Measurements from ENCODE around the gene DBN1. TPM values are rescaled to one million over a fixed set of nuclear protein-coding genes. Genes with fewer than 3 reads are reported as not detected.

Gene DBN1
- total RNA-seq, 4 donors from 2014 or later = 30.6 to 107 (median 82.7) TPM

DNA sequence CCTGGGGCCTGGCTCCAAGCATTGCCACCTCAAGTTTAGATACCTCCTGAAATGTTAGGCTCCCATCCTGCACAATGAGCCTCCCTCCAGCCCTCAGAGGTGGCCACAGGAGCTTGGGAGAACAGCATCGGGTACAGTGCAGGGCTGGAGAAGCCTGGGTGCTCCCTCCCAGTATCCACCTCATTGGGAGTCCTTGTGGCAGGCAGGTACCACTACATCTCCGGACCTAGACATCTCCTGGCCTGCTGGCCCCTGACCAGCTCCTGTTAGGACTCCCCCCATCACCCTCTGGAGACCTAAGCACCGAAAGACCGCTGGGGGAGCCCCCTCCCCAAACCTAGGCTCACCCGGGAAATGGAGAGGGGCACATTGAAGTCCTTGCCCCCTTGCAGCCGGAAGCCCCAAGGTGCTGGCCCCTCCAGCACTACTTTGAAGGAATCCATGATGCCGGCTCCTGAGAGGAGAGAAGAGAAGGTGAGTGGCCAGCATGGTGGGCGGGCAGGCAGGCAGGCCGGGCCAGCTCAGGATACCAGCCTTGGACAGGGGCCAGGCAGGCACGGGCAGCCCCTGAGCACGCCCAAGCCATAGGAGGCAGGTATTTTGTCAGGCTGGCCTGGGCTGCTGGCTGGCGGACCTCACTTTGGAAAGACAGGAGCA lies 22.8 kb upstream of the DBN1 start:
- Histone ChIP-seq H3K4me3 (peak overlapping the region; percentile 64 to 74), H3K9me3 (no peaks in the 10 kb centered on the region), H3K4me1 (peaks cover 17 to 44% of the 10 kb centered on the region in 2 donors), H3K27me3 (no peaks in the 10 kb centered on the region), H3K36me3 (no peaks in the 10 kb centered on the region), H3K27ac (peak overlapping the region; percentile 97 to 98)
- no peak for TF ChIP-seq POLR2A (IDR thresholded peaks at IDR 0.05)
- TF ChIP-seq, protein P1, sequence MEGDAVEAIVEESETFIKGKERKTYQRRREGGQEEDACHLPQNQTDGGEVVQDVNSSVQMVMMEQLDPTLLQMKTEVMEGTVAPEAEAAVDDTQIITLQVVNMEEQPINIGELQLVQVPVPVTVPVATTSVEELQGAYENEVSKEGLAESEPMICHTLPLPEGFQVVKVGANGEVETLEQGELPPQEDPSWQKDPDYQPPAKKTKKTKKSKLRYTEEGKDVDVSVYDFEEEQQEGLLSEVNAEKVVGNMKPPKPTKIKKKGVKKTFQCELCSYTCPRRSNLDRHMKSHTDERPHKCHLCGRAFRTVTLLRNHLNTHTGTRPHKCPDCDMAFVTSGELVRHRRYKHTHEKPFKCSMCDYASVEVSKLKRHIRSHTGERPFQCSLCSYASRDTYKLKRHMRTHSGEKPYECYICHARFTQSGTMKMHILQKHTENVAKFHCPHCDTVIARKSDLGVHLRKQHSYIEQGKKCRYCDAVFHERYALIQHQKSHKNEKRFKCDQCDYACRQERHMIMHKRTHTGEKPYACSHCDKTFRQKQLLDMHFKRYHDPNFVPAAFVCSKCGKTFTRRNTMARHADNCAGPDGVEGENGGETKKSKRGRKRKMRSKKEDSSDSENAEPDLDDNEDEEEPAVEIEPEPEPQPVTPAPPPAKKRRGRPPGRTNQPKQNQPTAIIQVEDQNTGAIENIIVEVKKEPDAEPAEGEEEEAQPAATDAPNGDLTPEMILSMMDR (IDR thresholded peaks at IDR 0.05) = peak in 2 of 4 experiments; percentile 23 to 36
- intact Hi-C loops (cut with DNase I; ENCODE audit: low total_unique reads) = no loop called here
- DNase-seq = peak; percentile 50 to 63

DNA sequence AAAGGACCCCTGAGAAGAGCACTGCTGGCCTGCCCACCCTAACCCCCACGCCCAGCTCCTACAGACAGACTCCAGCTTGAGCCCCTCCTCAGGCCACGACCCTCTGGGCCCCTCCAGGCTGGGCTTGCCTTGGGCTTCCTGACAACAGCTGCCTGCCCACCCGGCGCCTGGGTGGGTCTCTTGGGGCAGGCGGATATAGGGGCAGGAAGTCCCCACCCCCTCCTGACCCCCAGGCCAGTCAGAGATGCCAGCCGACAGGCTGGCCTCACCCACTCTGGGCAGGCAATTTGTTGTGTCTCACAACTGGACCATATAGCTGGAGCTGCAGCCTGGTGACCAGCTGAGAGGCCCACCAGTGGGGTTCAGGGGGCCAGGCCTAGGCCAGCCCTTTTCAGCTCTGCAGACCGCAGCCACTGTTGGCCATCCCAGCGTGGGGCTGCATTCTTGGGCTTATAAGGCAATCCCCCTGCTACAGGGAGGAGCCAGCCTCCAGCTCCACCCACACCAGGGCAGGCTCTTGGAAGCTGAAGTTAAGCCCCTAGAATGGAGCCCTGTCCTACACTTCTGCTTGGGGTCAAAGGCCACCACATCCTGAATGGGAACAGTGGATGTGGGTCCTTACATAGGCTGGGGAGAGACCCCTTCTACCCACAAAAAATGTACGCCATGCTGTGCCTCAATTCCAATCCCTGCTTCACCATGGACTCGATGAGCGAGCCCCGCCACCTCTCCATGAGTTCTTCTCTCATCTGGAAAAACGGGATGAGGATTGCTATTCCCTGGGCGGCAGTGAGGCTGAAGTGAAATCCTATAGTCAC lies 22.0 kb upstream of the DBN1 start:
- intact Hi-C loops (cut with DNase I; ENCODE audit: low total_unique reads) = no loop called here
- H3K4me3 ChIP-seq = peak overlapping the region; percentile 64 to 74
- H3K27ac ChIP-seq = peak overlapping the region; percentile 97 to 98
- H3K9me3 ChIP-seq = no peaks in the 10 kb centered on the region
- peaks cover 17 to 44% of the 10 kb centered on the region in 2 donors for H3K4me1 ChIP-seq
- no peaks in the 10 kb centered on the region for H3K27me3 ChIP-seq
- TF ChIP-seq, protein P1 (IDR thresholded peaks at IDR 0.05) = no peak
- TF ChIP-seq POLR2A (IDR thresholded peaks at IDR 0.05) = peak; percentile 59 to 67
- DNase-seq = peak; percentile 85 to 91
- no peaks in the 10 kb centered on the region for H3K36me3 ChIP-seq

DNA sequence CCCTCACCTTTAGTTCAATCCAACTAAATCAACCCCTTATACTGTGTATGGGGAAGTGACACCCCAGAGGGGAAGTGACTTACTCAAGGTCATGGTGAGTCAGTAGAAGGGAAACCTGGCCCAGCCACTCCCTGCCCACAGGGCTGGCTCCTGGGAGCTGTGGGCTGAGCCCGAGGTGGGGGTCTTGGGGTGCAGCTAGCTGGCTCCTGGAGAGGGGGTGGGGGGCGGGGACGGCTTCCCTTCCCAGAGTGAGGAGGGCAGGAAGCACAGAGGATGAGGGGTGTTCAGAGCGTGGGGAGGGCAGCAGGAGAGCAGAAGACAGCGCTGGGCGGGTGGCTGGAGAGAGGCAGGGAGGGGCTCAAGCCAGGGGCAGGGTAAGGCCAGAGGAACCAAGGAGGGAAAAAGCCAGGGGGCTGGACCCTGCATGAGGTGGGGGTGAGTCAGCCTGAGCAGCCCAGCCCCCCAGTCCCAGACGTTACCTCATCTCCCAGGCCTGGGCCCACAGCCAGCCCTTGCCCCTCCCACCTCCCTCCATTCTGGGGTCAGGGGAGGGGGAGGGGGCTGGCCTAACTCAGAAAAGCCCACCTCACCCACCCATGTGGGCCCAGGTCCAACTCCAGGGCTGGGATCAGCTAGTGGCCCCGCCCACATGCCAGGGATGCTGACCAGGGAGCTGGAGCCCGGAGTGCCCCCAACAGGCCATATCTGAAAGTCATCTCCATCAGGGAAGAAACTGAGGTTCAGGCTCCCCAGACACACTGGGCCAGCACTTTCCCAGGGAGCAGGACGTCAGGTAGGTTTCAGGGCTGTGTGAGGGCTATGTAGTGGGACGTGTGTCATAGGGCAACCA lies 21.1 kb upstream of the DBN1 start:
- Histone ChIP-seq H3K9me3 (no peaks in the 10 kb centered on the region), H3K36me3 (no peaks in the 10 kb centered on the region), H3K27ac (peak overlapping the region; percentile 97 to 98), H3K27me3 (no peaks in the 10 kb centered on the region), H3K4me1 (peaks cover 17 to 44% of the 10 kb centered on the region in 2 donors), H3K4me3 (peak overlapping the region; percentile 64 to 74)
- peak; percentile 88 to 93 for DNase-seq
- TF ChIP-seq, protein P1 (IDR thresholded peaks at IDR 0.05) = peak in 3 of 4 experiments; percentile 21 to 28 (median 28)
- no peak for TF ChIP-seq POLR2A (IDR thresholded peaks at IDR 0.05)
- intact Hi-C loops (cut with DNase I; ENCODE audit: low total_unique reads) = no loop called here

DNA sequence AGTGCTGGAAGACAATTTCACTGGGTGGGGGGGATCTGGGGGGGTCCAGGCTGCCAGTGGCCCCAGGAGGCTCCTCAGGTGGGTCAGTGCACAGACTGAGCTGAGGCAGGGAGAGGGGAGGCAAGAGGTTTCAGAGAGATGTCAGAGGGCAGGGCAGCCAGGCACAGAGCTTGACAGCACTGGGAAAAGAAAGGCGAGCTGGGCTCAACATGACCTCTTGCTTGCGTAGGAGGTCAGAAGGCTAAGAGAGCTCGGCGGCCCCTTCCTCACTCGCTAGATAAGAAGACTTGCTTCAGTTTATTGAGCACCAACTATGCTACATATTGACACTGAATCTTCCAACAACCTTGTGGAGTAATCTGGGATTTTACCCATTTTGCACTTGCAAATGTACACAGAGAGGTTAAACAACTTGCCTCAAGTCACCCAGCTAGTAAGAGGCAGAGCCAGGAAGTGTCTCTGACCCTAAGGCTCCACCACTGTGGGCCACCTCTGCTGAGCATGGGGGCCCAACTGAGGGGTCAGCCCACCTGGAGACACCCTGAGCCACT lies 20.4 kb upstream of the DBN1 start:
- peak overlapping the region; percentile 97 to 98 for H3K27ac ChIP-seq
- no peaks in the 10 kb centered on the region for H3K9me3 ChIP-seq
- H3K36me3 ChIP-seq = no peaks in the 10 kb centered on the region
- intact Hi-C loops (cut with DNase I; ENCODE audit: low total_unique reads) = no loop called here
- DNase-seq = no peak
- peak overlapping the region in 1 of 2 donors; percentile 64 for H3K4me3 ChIP-seq
- peaks cover 17 to 44% of the 10 kb centered on the region in 2 donors for H3K4me1 ChIP-seq
- no peaks in the 10 kb centered on the region for H3K27me3 ChIP-seq
- TF ChIP-seq POLR2A (IDR thresholded peaks at IDR 0.05) = no peak
- TF ChIP-seq, protein P1 (IDR thresholded peaks at IDR 0.05) = no peak
